Heart left ventricle (tissue), 16 donors: ENCODE measurements around the gene WNT11. TPM values are rescaled to one million over a fixed set of nuclear protein-coding genes. Genes with fewer than 3 reads are reported as not detected.

Source experiments
- ATAC-seq, 4 donors: fragments of 200-7000 bp; cut with Tn5 transposase; one replicate each; pipeline ENCODE4 v1.9.1; 2020 to 2022; ENCODE audit warnings: moderate library complexity in 4 of 4, mild to moderate bottlenecking in 3 of 4, moderate number of reproducible peaks in 1 of 4
- DNase-seq, 5 donors: peaks; one replicate each; pipeline ENCODE4 v3.0.0-alpha.2; 2020
- H3K27ac ChIP-seq, 12 donors: fragments of 200-600 bp; sonication (generic) in 4 of 12; one replicate each; pipeline versions ENCODE4 v1.5.0 to v1.8.0; 2016 to 2022; ENCODE audit warnings: mild to moderate bottlenecking in 2 of 12
- H3K27me3 ChIP-seq, 9 donors: fragments of 200-600 bp; sonication (generic) in 2 of 9; one replicate each; pipeline versions ENCODE4 v1.5.1 to v1.8.0; 2016 to 2022; ENCODE audit warnings: mild to moderate bottlenecking in 3 of 9
- H3K36me3 ChIP-seq, 9 donors: fragments of 200-600 bp; sonication (generic) in 2 of 9; one replicate each; pipeline versions ENCODE4 v1.5.0 to v1.8.0; 2018 to 2022; ENCODE audit warnings: mild to moderate bottlenecking in 2 of 9
- H3K4me1 ChIP-seq, 12 donors: fragments of 200-600 bp; sonication (generic) in 4 of 12; one replicate each; pipeline versions ENCODE4 v1.5.0 to v1.8.0; 2016 to 2022; ENCODE audit warnings: mild to moderate bottlenecking in 3 of 12
- H3K4me3 ChIP-seq, 12 donors: fragments of 200-600 bp; sonication (generic) in 4 of 12; one replicate each; pipeline versions ENCODE4 v1.5.0 to v1.8.0; 2017 to 2022; ENCODE audit warnings: mild to moderate bottlenecking in 9 of 12, moderate library complexity in 4 of 12
- H3K9me3 ChIP-seq, 12 donors: fragments of 200-600 bp; sonication (generic) in 4 of 12; one replicate each; pipeline versions ENCODE4 v1.5.0 to v1.8.0; 2016 to 2022; ENCODE audit warnings: mild to moderate bottlenecking in 1 of 12
- CTCF ChIP-seq, 12 donors: fragments of 200-600 bp; sonication (generic) in 4 of 12; IDR thresholded peaks; one replicate each; pipeline versions ENCODE4 v1.5.0 to v1.8.0; 2018 to 2022; ENCODE audit warnings: antibody characterized with exemption in 12 of 12, mild to moderate bottlenecking in 5 of 12
- POLR2A ChIP-seq, 2 donors: fragments of 450-650 bp; IDR thresholded peaks; one replicate each; pipeline ENCODE4 v1.6.1; 2017; ENCODE audit warnings: antibody characterized with exemption in 2 of 2, mild to moderate bottlenecking in 2 of 2, moderate library complexity in 2 of 2
- WGBS, 4 donors: extraction: QIAGEN DNeasy Blood & Tissue Kit in 2 of 4; methylation state at CpG; one replicate each; pipeline versions ENCODE4 v1.1.5 to v1.1.7; 2013 to 2018; 5-methylcytosine and 5-hydroxymethylcytosine counted together
- intact Hi-C, 10 donors: fragments of 100-400 bp; cut with DNase I; formaldehyde crosslinking; loops; one replicate each; pipeline versions ENCODE4 v1.11.1 to v1.14.2; 2022
- polyA plus RNA-seq, 2 donors: library from polyadenylated mRNA; stranded (reverse); fragments of 200-250 nt; gene quantifications; one replicate each; pipeline ENCODE4 v1.2.3, GENCODE V29; 2013
- total RNA-seq, 9 donors: library from RNA; depleted of rRNA in 2 of 9; stranded (reverse); fragments of >200 nt in 2 of 9; fragmentation: NEBNext Ultra II Directional in 3 of 9; extraction: Animal tissue kit (Norgen Biotek cat#: 25700) in 3 of 9; gene quantifications; one replicate each; pipeline versions ENCODE4 v1.1.0 to v1.2.4, GENCODE V29; 2016 to 2023
- donor health status: ischemic (EF 13 %, LVEDD 7.1; RV severe dilation, severe dysfunction).
- donor health status: healthy with polysubstance abuse.
- donor health status: DM: no; HTN: yes; CAD: no.
- donor health status: DM: no; HTN: no; CAD: no.
- donor health status: ischemic (EF 25% LVEDD 6.9; RV normal size, moderate dysfunction).
- donor health status: ischemic (EF 25% LVEDD 5.7; RV mildly dilated, moderate dysfunction).
- donor health status: healthy.
- donor health status: DM: yes; HTN: yes; CAD: no.
- donor health status: ischemic (EF 35%, LVEDD 5.7; RV mildly dilated, moderate dysfunction).
- donor health status: nonischemic (EF 11% LVEDD 7.7; RV severe dilation, severe dysfunction).
- donor health status: DM: yes; HTN: yes; CAD: no.
- donor health status: PGD.
- donor health status: ischemic (EF 29% LVEDD 5.4; RV normal size, mild dysfunction).
- donor health status: nonischemic (EF 23%, LVEDD 6.1; RV moderate dilation, normal function).

Gene WNT11
- total and polyA plus RNA-seq, 11 donors, result 3.8 to 20.9 (median 8.1) TPM

- intact Hi-C loops, result loop anchor here in 2 of 10 donors (10.0 kb wide), 1 partner anchor 207 kb away; the partner anchor contains the start of gene EMSY (in 2 of the 2)
- Histone ChIP-seq H3K4me3 (no peak overlapping the region), H3K9me3 (no peaks in the 10 kb centered on the region), H3K36me3 (no peaks in the 10 kb centered on the region), H3K4me1 (peaks cover 0 to 21% (median 8%) of the 10 kb centered on the region in 12 donors), H3K27me3 (no peaks in the 10 kb centered on the region), H3K27ac (no peak overlapping the region)
- TF ChIP-seq CTCF (IDR thresholded peaks at IDR 0.05) (no peak), POLR2A (IDR thresholded peaks at IDR 0.05) (no peak)
- ATAC-seq (no peak), DNase-seq (no peak)
These were observed 31.6 kb upstream of the WNT11 start for GRCh38 chr11:76237914-76238313.

- intact Hi-C loops, result loop anchor here in 2 of 10 donors (10.0 kb wide), 1 partner anchor 208 kb away; the partner anchor contains the start of gene EMSY (in 2 of the 2)
- DNase-seq (no peak), ATAC-seq (no peak)
- Histone ChIP-seq H3K36me3 (no peaks in the 10 kb centered on the region), H3K27ac (peak overlapping the region in 3 of 12 donors; percentile 70 to 88 (median 82)), H3K27me3 (no peaks in the 10 kb centered on the region), H3K9me3 (no peaks in the 10 kb centered on the region), H3K4me1 (peaks cover 0 to 21% (median 8%) of the 10 kb centered on the region in 12 donors), H3K4me3 (peak overlapping the region in 4 of 12 donors; percentile 71 to 93 (median 80))
- TF ChIP-seq CTCF (IDR thresholded peaks at IDR 0.05) (no peak), POLR2A (IDR thresholded peaks at IDR 0.05) (no peak)
- WGBS, 4 donors, result 89 to 92% (median 90%) methylated on average over 8 of the region's 8 CpGs
These were observed 30.8 kb upstream of the WNT11 start for GRCh38 chr11:76237000-76237649.

GRCh38 chr11:76236092-76236999 is 30.0 kb upstream of the WNT11 start:
- Histone ChIP-seq H3K9me3 (no peaks in the 10 kb centered on the region), H3K4me1 (peaks cover 0 to 21% (median 8%) of the 10 kb centered on the region in 12 donors), H3K36me3 (no peaks in the 10 kb centered on the region), H3K27ac (peak overlapping the region; percentile 35 to 90 (median 81)), H3K4me3 (peak overlapping the region; percentile 69 to 93 (median 80)), H3K27me3 (no peaks in the 10 kb centered on the region)
- TF ChIP-seq POLR2A (IDR thresholded peaks at IDR 0.05) (no peak), CTCF (IDR thresholded peaks at IDR 0.05) (no peak)
- ATAC-seq (peak; percentile 32 to 64 (median 46)), DNase-seq (peak; percentile 57 to 83 (median 73))
- intact Hi-C loops, result loop anchor here in 2 of 10 donors (10.0 kb wide), 1 partner anchor 208 kb away; the partner anchor contains the start of gene EMSY (in 2 of the 2)
- WGBS, 4 donors, result 3 to 5% (median 3%) methylated on average over 34 to 44 of the region's 44 CpGs
